HG03196 (cell line): ENCODE results near the gene HKDC1.
"Not testable (repeated sequence)": the region's sequence is repeated elsewhere in the genome, so short reads cannot be mapped to it uniquely, and the experiment has no call there.

Experiments used
- ATAC-seq: cut with Tn5 transposase; IDR thresholded peaks from one replicate; pipeline ENCODE4 v1.9.1; 2021; ENCODE audit not compliant: unreplicated experiment

HKDC1 gene

DNA sequence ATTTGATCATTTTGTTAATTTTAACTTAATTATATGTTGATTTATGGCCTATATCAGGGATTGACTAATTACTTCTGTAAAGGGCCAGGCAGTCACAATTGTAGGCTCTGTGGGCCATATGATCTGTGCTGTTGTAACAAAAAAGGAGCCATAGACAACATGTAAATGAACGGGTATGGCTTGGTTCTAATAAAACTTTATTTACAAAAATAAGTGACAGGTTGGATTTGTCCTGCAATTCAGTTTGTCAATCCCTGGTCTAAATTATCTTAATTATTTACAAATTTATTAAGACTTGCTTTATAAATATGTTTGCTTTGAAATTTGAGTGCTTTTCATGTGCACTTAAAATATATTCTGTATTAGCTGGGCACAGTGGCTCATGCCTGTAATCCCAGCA, 55.3 kb downstream of the HKDC1 start:
- no peak for ATAC-seq

DNA sequence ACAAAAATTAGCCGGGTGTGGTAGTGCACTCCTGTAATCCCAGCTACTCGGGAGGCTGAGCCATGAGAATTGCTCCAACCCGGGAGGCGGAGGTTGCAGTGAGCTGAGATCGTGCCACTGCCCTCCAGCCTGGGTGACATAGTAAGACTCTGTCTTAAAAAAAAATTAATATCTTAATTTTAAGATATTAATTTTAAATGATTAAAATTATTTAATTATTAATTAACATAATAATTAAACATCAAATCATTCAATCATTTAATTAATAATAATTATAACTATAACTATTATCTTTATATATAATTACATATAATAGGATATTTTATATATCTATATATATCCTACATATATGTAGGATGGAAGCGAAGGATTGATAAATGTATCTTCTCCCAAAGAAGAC, 56.4 kb downstream of the HKDC1 start:
- no peak for ATAC-seq

GRCh38 chr10:69278446-69278963, 58.4 kb downstream of the HKDC1 start, which contains the start of gene HK1:
Gene HK1, plus strand, starts transcription at chr10:69278496.
- ATAC-seq, result no peak

GRCh38 chr10:69279110-69279509, 59.0 kb downstream of the HKDC1 start:
- ATAC-seq, result no peak

- ATAC-seq, result no peak
Measured at GRCh38 chr10:69281507-69282413, 61.6 kb downstream of the HKDC1 start.

DNA sequence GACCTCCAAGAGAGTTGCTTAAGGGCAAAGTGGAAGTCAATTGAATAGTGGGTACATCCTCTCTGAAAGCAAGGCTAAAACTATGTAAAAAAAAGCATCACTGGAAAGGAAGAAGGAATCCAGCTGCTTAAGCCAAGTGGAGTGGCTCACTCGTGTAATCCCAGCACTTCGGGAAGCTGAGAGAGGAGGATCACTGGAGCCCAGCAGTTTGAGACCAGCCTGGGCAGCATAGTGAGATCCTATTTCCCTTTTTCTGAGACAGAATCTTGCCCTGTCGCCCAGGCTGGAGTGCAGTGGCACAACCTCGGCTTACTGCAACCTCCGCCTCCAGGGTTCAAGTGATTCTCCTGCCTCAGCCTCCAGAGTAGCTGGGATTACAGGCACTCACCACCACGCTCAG, 64.3 kb downstream of the HKDC1 start:
- ATAC-seq, result not testable (repeated sequence)

DNA sequence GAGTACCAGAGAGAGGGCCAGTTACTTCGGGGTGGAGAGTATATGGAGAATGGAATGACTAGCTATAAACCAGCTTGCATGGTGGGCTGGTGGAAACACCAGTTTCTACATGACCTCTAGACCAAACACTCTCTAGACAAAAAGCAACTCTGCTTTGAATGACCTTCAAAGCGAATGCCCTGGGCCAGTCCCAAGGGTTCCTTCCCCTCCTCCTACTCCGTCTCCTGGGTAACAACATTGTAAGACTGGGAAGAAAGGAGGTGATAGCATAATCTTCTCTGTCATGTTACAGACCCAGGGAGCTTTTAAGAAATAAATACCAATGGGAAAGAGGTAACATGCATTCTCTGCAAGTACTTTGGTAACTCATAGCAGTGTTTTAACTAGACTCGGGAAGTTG, 65.6 kb downstream of the HKDC1 start:
- no peak for ATAC-seq

- ATAC-seq, result no peak
Measured at GRCh38 chr10:69287181-69287580, 67.0 kb downstream of the HKDC1 start.

- no peak for ATAC-seq
Measured at GRCh38 chr10:69290993-69291392, 70.9 kb downstream of the HKDC1 start.

- ATAC-seq, result no peak
Measured at GRCh38 chr10:69292459-69292858, 72.3 kb downstream of the HKDC1 start.

- no peak for ATAC-seq
Measured at GRCh38 chr10:69295027-69295636, 75.0 kb downstream of the HKDC1 start.

- no peak for ATAC-seq
Measured at GRCh38 chr10:69303632-69304051, 83.5 kb downstream of the HKDC1 start.

DNA sequence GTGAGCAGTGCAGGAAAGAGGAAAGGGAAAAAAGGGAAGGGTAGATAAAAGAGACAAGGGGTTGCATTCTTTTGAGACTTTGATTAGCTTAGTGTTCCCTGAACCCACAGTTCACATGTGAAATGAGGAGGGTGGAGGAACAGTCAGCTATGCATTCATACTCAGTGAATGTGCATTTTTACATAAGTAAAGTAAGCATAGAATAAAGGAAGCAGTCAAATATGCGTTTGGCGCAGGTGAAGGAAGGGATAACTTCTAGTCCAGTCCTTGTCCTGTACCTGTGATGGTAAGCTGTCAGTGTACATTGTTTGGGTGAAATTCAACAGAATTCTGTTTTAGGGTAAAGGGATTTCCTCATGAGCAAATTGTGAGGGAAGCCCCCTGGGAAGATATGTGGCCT, 86.3 kb downstream of the HKDC1 start:
- ATAC-seq, result no peak

DNA sequence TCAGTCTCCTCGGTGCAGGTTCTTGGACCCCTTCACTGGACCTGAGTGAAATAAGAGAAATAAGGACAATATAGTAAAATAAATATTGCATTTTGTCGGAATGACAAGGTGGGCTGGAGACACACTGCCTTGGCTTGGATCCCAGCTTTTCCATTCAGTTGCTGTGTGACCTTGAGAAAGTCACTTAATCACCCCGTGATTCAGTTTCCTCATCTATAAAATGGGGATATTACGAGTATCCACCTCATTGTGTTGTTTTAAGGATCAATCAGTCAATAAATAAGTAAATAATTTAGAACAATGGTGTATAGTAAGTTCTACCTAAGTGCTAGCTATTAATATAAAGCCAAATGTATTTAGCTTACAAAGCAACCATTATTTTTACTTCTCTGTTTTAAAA, 87.3 kb downstream of the HKDC1 start:
- no peak for ATAC-seq

GRCh38 chr10:69308304-69308703, 88.2 kb downstream of the HKDC1 start:
- not testable (repeated sequence) for ATAC-seq

GRCh38 chr10:69311309-69311708, 91.2 kb downstream of the HKDC1 start:
- no peak for ATAC-seq

- no peak for ATAC-seq
Measured at GRCh38 chr10:69312528-69312927, 92.4 kb downstream of the HKDC1 start.

DNA sequence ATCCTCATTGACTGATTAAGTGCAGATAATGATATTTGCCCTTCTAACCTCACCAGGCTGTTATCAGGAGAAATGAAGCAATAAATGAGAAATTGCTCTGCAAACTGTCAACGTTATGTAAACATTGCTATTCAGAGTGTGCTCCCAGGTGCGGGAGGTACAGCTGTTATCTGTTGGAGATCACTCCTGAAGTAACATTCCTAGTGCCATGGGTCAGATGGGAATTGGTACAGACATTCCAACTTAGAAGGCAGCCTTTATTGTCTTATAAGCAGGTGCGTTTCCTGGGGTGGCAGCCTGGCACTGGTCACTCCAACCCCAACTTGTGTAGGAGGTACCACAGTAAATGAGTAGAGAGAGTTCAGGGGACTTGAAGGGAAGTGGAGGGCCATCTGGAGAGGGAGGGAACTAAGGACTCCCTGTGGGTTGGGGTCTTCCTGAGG, 95.0 kb downstream of the HKDC1 start:
- ATAC-seq, result no peak

GRCh38 chr10:69315610-69316312, 95.6 kb downstream of the HKDC1 start:
- ATAC-seq, result no peak

DNA sequence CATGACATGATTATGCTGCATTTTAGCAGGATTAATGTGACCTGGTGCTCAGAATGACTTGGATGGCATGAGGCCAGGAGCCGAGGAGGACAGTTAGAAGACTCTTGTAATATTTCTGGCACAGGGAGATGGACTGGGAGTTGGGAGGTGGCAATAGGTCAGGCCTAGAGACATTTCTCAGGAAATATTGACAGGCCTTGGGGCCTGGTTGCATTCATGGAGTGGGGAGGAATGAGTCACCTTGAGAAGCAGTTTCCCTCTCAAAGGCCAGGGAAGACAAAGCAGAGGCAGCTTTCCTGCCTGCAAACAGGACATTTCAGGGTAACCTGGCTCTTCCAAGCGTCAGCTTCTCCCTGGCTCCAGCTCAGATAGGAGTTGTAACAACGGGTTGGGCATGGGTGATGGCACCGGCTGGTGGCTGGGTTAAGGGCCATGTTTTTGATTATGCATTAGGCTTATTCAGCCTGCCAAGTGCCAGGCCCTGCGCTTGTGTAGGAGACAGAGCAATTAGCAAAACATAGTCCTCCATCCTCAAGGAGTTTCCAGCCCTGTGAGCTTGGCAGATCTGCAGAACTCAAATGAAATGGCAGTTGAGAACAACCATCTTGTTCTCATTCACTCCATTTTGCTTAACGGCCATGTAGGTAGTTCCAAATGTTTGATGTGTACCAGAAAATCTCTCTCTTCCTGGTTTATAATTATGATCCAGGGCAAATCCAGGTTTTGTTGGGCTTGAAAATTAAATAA, 96.4 kb downstream of the HKDC1 start:
- ATAC-seq, result no peak
